ENCODE data around the gene SYT12.

Gene SYT12

GRCh38 chr11:67056267-67057204, 33.6 kb downstream of the SYT12 start, which contains the start of gene RHOD:
Gene RHOD, plus strand, starts transcription at chr11:67056847. Its CDS starts 56 bp downstream, at chr11:67056903.
- DNase-seq, result no peak

GRCh38 chr11:67057205-67057672, 34.3 kb downstream of the SYT12 start:
- no peak for DNase-seq

- no peak for DNase-seq
Observed at GRCh38 chr11:67058506-67058905, 35.6 kb downstream of the SYT12 start.

GRCh38 chr11:67059671-67060070, 36.7 kb downstream of the SYT12 start:
- no peak for DNase-seq

- no peak for DNase-seq
Observed at GRCh38 chr11:67060111-67060522, 37.2 kb downstream of the SYT12 start.

- DNase-seq, result no peak
Observed at GRCh38 chr11:67062526-67063373, 39.8 kb downstream of the SYT12 start.

GRCh38 chr11:67066333-67066709, 43.4 kb downstream of the SYT12 start:
- no peak for DNase-seq

- peak; percentile 55 for DNase-seq
Observed at GRCh38 chr11:67071420-67072284, 48.7 kb downstream of the SYT12 start.

GRCh38 chr11:67072295-67072694, 49.4 kb downstream of the SYT12 start:
- no peak for DNase-seq

GRCh38 chr11:67073908-67074307, 51.0 kb downstream of the SYT12 start:
- DNase-seq, result no peak

GRCh38 chr11:67076202-67076601, 53.3 kb downstream of the SYT12 start:
- DNase-seq, result no peak

- no peak for DNase-seq
Observed at GRCh38 chr11:67079065-67079705, 56.3 kb downstream of the SYT12 start.

GRCh38 chr11:67082071-67082791, 59.3 kb downstream of the SYT12 start:
- DNase-seq, result no peak

GRCh38 chr11:67083786-67084366, 60.9 kb downstream of the SYT12 start:
- DNase-seq, result no peak

- no peak for DNase-seq
Observed at GRCh38 chr11:67085617-67086016, 62.7 kb downstream of the SYT12 start.

GRCh38 chr11:67090717-67091116, 67.8 kb downstream of the SYT12 start:
- DNase-seq, result no peak

GRCh38 chr11:67095214-67095507, 72.2 kb downstream of the SYT12 start:
- no peak for DNase-seq

- DNase-seq, result no peak
Observed at GRCh38 chr11:67098799-67099429, 76.0 kb downstream of the SYT12 start.

GRCh38 chr11:67099831-67100324, 76.9 kb downstream of the SYT12 start:
- no peak for DNase-seq

All from NCI-H774 (cell line).